ENCODE results near the gene MAG.

The MAG gene

DNA sequence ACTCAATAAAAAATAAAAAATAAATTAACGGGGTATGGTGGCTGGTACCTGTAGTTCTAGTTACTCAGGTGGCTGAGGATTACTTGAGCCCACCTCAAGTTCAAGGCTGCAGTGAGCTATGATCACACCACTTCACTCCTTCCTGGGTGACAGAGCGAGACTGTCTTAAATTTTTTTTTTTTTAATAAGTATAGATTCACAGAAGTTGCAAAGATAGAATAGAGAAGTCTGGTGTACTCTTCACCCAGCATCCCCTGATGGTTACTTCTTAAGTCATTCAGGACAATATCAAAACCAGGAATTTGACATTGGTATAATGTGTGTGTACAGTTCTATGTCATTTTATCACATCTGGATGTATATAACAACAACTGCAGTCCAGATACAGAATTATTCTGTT is 29.3 kb downstream of the MAG start:
- DNase-seq: no peak

DNA sequence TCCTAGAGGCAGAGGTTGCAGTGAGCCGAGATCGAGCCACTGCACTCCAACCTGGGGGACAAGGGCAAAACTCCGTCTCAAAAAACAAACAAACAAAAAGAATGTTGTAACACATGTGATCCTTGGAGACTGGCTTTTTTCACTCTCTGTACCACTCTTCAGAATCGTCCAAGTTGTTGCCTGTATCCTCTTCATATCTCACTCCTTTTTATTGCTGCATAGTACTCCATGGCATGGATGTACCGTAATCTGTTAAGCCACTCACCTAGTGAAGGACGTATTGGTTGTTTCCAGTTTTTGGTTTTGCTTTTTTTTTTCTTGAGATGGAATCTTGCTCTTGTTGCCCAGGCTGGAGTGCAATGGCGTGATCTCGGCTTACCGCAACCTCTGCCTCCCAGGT is 30.1 kb downstream of the MAG start:
- DNase-seq: no peak

DNA sequence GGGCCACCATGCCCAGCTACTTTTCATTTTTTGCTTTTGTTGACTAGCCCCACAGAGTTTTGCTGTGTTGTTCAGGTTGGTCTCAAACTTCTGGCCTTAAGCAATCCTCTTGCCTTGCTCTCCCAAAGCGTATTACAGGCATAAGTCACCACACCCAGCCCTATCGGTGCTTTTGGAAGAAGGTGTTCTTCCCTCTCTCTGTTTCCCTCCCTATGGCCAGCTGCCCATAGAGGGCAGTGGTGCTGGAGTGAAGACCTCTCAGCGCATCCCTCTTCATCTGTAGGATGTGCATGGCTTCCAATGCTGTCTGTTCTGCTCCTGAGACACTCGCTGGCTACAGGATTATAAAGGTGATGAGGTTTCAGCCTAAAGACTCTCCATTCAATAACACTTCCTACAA is 35.7 kb downstream of the MAG start:
- DNase-seq: no peak

DNA sequence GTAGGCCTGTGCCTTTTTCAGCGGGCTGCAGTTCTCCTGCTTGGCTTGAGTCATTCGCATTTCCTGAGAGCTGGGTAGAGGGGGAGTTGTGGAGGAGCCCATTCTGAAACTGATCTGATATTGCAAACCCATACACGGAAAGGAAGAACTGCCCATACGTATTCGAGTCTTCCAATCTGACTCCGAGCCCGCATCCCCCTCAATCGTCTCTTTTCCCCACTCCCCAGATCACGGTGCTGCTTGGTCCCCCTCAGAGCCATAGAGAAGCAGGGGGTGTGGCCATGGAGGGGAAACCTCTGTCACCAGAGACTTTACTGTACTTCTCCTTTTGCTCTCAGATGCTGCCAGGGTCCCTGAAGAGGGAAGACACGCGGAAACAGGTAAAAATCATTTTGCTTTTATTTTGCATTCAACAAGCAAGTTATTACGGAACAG is 36.9 kb downstream of the MAG start, which contains the start of gene CD22:
CD22 (plus strand) TSS at position 337 of the 435 bp plus-strand sequence. CDS start 2,854 bp downstream, outside the sequence.
- DNase-seq: no peak

DNA sequence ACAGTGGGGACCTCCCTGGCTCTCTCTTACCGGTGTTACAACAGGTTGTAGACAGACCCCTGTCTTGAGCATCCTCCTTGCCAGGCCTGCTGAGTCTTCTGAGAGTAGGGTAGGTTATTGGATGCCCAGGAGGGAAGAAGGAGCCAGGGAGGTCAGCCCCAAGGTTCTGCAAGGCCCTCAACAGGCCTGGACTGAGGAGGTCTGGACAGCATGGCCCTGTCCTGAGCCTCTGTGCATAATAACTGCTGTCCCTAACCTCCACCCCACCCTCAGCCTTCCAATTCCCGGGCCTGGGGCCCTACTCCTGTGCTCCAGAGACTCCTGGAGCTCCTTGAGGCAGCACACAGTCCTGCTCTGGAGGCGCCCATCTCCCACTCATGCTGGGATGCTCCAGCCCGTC is 37.4 kb downstream of the MAG start:
- no peak for DNase-seq

DNA sequence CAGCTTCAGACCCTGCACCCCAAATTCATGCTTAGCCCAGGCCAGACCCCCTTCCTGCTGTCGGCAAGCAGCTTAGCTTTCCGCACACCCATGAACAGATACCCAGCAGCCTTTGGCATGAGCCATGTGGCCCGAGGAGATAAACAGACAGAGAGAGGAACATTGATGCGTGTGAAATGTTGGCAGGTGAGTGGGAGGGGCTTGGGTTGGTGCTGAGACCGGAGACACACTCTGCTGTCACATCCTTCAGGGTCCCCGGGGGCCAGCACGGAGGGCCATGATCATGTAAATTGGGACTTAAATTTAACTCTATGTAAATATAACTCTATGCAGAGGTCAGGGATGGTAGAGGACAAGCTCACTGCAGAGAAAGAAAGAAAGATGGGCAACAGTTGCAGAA is 38.5 kb downstream of the MAG start:
- DNase-seq: no peak

DNA sequence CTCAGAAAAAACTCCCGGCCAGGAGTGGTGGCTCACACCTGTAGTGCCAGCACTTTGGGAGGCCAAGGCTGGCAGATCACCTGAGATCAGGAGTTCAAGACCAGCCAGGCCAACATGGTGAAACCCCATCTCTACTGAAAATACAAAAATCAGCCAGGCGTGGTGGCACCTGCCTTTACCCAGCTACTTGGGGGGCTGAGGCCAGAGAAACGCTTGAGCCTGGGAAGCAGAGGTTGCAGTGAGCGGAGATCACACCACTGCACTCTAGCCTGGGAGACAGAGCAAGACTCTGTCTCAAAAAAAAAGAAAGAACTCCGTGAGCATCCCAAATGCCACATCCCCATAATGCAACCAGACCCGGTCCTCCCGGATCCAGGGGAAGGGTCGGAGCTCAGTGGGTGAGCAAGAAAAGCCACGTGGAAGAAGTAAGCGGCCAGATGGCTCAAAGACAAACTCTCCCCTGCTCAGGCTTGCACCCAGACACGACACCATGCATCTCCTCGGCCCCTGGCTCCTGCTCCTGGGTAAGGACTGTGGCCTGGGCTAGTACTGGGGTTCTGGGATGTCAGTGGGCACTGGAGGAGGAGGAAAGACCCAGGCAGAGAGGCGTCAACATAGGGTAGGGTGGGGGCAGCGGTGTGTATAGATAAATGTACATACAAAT is 39.7 kb downstream of the MAG start:
- DNase-seq: no peak

DNA sequence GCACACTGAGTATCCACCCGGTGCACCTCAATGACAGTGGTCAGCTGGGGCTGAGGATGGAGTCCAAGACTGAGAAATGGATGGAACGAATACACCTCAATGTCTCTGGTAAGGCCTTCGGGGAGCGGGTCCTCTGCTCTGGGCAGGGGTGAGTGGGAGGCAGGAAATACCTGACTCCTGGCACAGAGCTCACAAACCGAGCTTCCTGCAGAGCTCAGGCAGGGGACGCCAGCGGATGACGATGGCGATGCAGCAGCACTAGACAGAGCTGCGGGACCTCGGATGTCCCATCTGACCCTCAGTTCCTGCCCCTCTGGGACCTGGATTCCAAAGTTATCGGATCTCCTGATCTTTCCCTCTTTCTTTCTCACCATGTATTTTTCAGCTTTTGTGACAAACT is 40.9 kb downstream of the MAG start:
- no peak for DNase-seq

DNA sequence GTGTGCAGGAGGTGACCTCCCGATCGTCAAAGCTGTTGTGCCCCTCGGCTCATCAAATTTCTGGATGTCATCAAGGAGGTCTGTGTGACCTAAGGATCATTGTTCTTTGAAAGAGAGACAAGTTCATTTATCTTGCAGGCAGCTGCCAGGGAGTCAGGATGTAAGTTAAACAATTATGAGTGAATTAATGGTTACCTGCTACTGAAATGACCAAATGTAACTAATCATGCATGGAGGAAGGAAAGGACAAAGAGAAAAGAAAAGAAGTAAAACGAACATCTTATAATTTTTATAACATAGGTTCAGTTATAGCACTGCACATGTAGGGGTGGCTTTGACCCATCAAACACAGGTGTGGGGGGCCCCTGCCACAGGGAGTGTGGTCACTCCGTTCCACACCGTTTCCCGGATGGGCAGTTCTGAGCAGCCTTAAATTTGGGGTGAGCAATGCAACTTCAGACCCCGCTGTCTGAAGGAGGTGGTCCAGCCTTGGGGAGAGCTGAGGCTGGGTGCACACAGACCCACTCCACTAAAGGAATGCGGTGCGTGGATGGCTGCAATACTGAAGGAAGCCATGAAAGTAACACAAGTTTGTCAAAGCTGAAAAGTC is 42.3 kb downstream of the MAG start:
- no peak for DNase-seq

DNA sequence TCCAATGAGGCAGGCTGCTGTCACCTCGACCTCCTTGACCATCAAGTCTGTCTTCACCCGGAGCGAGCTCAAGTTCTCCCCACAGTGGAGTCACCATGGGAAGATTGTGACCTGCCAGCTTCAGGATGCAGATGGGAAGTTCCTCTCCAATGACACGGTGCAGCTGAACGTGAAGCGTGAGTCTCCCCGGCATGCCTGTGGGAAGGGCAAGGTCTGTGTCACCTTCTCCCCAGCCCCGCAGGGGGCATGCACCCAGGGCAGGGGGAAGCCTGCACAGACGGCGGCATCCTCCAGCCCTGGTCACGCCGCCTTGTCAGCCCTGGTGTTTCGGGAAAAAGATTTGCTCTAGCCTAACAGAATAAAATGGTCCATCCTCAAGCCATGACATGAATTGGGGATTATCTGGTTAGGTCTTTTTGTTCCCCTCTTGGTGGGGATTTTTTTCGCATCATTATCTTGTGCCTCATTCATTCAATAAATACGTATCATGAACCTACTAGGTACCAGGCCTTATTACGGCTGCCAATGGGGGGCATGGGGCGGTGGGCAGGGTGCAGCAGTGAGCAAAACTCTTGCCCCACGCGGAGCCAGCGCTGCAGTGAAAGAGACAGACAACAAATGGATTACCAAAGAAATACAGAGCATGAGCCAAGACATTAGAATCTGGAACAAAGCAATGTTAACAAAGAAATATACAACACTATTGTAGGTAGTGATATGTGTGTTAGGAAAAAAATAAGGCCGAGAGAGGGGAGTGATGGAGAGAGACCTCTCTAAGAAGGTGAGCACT is 44.4 kb downstream of the MAG start:
- no peak for DNase-seq

DNA sequence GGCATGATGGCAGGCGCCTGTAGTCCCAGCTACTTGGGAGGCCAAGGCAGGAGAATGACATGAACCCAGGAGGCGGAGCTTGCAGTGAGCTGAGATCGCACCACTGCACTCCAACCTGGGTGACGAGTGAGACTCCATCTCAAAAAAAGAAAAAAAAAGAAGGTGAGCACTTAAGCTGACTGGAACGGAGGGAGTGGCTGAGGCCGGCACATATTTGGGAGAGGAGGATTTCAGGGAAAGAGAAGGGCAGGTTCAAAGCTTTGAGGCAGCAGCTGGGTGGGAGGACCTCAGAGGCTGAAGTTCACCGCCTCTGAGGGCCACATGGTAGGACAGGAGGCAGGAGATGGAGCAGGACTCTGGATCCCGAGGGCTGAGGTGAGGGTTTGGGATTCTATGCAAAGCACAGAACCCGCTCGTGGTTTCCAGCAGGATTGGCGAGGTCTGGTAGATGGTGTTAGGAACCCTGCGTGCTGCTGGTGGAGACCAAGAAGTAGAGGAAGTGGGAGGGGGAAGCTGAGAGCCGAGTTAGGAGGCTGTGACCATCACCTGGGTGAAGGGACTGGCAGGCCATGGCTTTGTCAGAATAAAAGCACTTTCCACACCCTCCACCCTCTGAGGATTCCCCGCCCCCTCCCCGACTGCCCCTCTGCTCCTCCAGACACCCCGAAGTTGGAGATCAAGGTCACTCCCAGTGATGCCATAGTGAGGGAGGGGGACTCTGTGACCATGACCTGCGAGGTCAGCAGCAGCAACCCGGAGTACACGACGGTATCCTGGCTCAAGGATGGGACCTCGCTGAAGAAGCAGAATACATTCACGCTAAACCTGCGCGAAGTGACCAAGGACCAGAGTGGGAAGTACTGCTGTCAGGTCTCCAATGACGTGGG is 45.4 kb downstream of the MAG start:
- DNase-seq: no peak

DNA sequence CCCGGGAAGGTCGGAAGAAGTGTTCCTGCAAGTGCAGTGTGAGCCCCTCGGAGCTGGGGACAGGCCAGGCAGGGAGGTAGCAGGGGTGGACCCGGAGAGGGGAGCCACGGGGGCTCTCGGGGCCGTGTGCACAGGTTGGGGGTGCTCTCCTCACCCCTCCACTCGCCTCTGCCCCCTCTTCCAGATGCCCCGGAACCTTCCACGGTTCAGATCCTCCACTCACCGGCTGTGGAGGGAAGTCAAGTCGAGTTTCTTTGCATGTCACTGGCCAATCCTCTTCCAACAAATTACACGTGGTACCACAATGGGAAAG is 46.0 kb downstream of the MAG start:
- DNase-seq: no peak

DNA sequence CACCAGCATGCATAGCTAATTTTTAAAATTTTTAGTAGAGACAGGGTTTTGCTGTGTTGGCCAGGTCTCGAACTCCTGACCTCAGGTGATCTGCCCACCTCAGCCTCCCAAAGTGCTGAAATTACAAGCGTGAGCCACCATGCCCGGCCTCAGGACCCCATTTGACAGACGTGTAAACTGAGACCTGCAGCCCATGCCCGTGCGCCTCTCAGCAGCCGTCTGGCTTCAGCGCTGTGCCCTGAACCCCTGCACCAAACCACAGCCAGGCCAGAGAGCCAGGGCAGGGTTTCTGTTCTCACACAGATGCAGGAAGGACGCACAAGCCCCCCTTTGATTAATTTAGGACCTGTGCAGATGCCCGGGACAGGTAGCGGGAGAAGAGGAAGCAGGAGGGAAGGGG is 48.5 kb downstream of the MAG start:
- no peak for DNase-seq

DNA sequence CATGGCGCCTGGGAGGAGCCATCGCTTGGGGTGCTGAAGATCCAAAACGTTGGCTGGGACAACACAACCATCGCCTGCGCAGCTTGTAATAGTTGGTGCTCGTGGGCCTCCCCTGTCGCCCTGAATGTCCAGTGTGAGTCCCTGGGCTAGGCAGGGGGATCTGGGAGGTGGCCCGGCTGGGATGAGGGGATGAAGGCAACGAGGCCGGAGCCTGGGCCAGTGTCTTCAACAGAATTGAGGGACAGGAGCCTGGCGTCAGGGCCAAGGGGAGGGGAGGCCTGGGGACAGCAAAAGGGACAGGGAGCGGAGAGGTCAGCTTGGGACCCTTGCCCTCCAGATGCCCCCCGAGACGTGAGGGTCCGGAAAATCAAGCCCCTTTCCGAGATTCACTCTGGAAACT is 49.0 kb downstream of the MAG start:
- no peak for DNase-seq

DNA sequence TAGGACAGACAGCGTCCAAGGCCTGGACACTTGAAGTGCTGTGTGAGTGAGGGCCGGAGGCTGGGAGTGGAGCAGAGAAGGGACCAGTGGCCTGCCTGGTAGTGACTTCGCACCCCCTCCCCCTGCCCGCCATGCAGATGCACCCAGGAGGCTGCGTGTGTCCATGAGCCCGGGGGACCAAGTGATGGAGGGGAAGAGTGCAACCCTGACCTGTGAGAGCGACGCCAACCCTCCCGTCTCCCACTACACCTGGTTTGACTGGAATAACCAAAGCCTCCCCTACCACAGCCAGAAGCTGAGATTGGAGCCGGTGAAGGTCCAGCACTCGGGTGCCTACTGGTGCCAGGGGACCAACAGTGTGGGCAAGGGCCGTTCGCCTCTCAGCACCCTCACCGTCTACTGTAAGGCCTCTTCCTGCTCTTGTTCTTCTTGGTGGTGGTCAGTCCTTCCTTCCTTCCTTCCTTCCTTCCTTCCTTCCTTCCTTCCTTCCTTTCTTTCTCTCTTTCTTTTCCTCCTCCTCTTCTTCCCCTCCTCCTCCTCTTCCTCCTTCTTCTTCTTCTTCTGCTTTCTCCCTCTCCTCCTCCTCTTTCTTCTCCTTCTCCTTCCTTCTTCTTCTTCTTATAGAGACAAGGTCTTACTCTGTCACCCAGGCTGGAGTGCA is 49.7 kb downstream of the MAG start:
- DNase-seq: no peak

DNA sequence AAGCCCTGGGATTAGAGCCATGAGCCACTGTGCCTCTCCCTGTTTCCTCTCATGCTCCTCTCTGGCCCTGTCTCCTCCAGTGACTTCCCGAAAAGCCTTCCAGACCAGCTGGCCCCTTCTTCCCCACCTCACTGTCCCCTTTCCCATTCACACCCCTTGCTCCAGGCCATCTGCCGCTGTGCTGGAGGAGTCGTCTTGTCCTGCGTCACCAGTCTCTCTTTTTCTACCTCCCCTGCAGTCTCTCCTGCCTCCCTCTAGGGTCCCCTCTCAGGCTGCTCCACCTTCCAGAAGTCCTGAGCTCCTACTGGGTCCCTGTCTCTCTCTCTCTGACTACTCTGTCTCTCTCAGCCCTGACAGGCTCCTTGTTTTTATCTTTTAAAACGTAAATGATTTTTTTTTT is 50.5 kb downstream of the MAG start:
- DNase-seq: no peak

DNA sequence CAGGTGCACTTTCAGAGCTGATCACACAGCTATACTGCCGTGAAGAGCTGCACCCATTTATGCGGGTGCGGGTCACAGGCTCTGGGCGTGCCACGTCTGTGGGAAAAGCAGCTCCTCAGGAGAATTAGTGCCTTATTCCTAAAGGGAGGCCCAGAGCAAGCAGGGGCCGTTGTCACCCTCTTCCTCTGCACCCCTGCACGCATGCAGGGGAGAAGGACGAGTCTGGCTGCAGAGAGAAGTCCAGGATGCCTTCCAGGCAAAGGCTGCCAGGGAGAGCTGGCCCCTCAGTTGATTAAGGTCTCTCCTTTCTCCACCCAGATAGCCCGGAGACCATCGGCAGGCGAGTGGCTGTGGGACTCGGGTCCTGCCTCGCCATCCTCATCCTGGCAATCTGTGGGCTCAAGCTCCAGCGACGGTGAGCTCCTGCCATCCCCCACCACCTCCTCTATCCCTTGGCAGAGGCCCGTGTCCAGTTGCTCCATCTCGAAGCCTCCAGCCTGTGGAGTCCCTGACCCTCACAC is 52.6 kb downstream of the MAG start:
- no peak for DNase-seq

DNA sequence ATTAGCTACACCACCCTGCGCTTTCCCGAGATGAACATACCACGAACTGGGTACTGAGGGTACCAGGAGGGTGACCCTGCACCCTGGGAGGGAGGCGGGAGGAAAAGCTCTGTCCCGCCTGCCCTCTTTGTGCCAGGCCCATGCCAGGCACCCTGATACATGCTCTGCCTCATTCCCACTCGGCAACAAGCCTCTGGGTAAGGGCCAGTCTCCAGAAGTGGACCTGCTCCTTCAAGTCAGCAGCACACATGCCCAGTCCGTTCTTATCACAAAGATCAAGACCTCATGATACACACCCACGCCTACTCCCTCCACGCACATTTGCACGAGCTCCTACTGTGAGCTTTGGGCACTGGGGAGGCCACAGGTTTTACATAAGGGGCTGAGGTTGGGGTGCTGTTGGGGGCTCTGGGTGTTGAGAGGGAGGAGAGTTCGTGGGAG is 53.7 kb downstream of the MAG start:
- no peak for DNase-seq

DNA sequence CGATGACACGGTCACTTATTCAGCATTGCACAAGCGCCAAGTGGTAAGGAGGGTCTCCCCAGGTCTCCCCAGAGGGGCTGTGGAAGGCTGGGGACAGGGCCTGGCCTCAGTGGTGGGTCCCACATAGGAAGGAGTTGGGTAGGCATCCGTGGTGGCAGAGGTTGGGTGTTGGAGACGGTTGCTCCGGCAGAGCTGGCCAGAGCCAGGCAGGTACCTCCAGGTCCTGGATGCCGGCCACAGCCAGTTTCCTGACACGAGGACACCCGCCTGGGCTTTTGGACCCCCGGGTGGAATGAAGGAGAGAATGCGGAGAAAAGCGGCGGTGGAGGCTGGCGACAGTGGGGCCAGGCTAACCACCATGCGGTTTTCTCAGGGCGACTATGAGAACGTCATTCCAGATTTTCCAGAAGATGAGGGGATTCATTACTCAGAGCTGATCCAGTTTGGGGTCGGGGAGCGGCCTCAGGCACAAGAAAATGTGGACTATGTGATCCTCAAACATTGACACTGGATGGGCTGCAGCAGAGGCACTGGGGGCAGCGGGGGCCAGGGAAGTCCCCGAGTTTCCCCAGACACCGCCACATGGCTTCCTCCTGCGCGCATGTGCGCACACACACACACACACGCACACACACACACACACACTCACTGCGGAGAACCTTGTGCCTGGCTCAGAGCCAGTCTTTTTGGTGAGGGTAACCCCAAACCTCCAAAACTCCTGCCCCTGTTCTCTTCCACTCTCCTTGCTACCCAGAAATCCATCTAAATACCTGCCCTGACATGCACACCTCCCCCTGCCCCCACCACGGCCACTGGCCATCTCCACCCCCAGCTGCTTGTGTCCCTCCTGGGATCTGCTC is 54.5 kb downstream of the MAG start:
- peak; percentile 77 for DNase-seq

DNA sequence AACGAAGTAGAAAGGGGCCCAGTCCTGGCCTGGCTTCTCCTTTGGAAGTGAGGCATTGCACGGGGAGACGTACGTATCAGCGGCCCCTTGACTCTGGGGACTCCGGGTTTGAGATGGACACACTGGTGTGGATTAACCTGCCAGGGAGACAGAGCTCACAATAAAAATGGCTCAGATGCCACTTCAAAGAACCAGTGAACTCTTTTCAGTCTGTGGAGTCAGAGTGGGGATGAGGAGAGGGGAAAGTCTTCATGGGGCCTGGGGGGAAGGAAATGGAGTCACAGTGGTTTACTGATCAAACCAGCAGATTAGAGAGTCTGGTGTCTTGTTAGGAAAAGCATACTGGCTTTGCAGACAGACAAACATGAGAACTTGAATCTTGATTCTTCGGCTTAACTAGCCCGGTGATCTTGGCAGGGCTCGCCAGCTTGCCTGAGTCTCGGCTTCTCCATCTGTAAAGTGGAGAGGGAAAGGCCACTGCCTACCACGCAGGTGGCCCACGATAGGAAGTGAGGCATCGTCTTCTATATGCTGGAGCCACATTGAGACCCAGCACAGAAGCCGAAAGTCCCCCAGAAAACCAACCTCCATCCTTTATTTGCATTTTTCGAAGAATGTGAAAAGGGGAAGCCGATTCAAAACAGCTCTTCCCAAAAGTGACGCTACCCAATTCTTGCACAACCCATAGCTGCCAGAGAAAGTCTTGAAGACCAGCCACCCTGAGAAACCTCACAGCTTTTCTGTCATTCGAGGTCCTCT is 55.4 kb downstream of the MAG start, which contains the start of gene FFAR1:
FFAR1 (plus strand) TSS at position 732 of the 759 bp plus-strand sequence. CDS start 3,650 bp downstream, outside the sequence.
- peak; percentile 71 for DNase-seq

DNA sequence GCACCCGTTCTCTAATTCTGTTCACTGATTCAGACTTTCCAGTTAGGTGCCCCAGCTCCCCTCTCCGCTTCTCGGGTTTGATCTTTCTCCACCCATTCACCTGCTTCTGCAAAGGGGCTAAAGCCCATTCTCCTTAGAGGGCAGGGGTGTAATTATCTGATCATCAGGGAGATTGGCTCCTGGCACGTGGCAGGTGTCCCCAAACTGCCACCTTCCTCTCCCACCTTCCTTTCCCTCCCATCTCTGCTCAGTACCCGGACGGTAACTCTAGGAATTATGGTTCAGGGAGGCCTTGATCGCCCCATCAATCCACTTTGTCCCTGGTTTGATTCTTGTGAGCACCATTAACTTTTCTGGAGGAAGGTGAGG is 56.0 kb downstream of the MAG start:
- DNase-seq: no peak
